ENCODE results near the gene SLC1A1.
"Not testable (repeated sequence)": the region's sequence is repeated elsewhere in the genome, so short reads cannot be mapped to it uniquely, and the experiment has no call there.

SLC1A1 gene

GRCh38 chr9:4575997-4576396 is 85.7 kb downstream of the SLC1A1 start:
- no peak for DNase-seq

GRCh38 chr9:4576448-4576847 is 86.2 kb downstream of the SLC1A1 start:
- no peak for DNase-seq

GRCh38 chr9:4579001-4579400 is 88.7 kb downstream of the SLC1A1 start:
- peak in 4 of 58 donors; percentile 16 to 28 (median 21) for DNase-seq

GRCh38 chr9:4581035-4581760 is 90.9 kb downstream of the SLC1A1 start:
- no peak for DNase-seq

- DNase-seq, result peak in 1 of 58 donors; percentile 12
Measured at GRCh38 chr9:4581861-4582565, 91.7 kb downstream of the SLC1A1 start.

GRCh38 chr9:4583001-4583400 is 92.7 kb downstream of the SLC1A1 start:
- DNase-seq, result peak in 2 of 58 donors; percentile 3 to 11

- no peak for DNase-seq
Measured at GRCh38 chr9:4584636-4585035, 94.4 kb downstream of the SLC1A1 start.

GRCh38 chr9:4585135-4585534 is 94.9 kb downstream of the SLC1A1 start:
- no peak for DNase-seq

GRCh38 chr9:4588721-4589120 is 98.5 kb downstream of the SLC1A1 start:
- no peak for DNase-seq

- DNase-seq, result no peak
Measured at GRCh38 chr9:4590430-4591122, 100.3 kb downstream of the SLC1A1 start.

- no peak for DNase-seq
Measured at GRCh38 chr9:4591123-4591500, 100.8 kb downstream of the SLC1A1 start.

- no peak for DNase-seq
Measured at GRCh38 chr9:4592295-4592694, 102.0 kb downstream of the SLC1A1 start.

- no peak for DNase-seq
Measured at GRCh38 chr9:4592886-4593285, 102.6 kb downstream of the SLC1A1 start.

GRCh38 chr9:4594545-4594944 is 104.3 kb downstream of the SLC1A1 start:
- no peak for DNase-seq

GRCh38 chr9:4594994-4595393 is 104.7 kb downstream of the SLC1A1 start:
- no peak for DNase-seq

GRCh38 chr9:4596165-4596922 is 106.1 kb downstream of the SLC1A1 start:
- peak in 1 of 58 donors; percentile 15 for DNase-seq

- DNase-seq, result no peak
Measured at GRCh38 chr9:4600368-4600767, 110.1 kb downstream of the SLC1A1 start.

- no peak for DNase-seq
Measured at GRCh38 chr9:4603830-4604229, 113.6 kb downstream of the SLC1A1 start.

GRCh38 chr9:4604678-4605095 is 114.4 kb downstream of the SLC1A1 start:
- DNase-seq, result peak in 28 of 58 donors; percentile 2 to 71 (median 25)

GRCh38 chr9:4606033-4606432 is 115.8 kb downstream of the SLC1A1 start:
- DNase-seq, result not testable (repeated sequence)

GRCh38 chr9:4614627-4615026 is 124.4 kb downstream of the SLC1A1 start:
- no peak for DNase-seq

GRCh38 chr9:4615251-4615650 is 125.0 kb downstream of the SLC1A1 start:
- no peak for DNase-seq

Measured in anterior cingulate cortex (tissue), 58 donors.